ENCODE results near the gene PDE4D. TPM values are rescaled to one million over a fixed set of nuclear protein-coding genes. Genes with fewer than 3 reads are reported as not detected.

Gene PDE4D
- total RNA-seq, 6 experiments from 2014 or later, result 1.6 to 10.3 (median 5.6) TPM

- Histone ChIP-seq H3K9me3 (no peaks in the 10 kb centered on the region), H3K27ac (no peak overlapping the region), H3K4me1 (peaks cover 0 to 34% (median 3%) of the 10 kb centered on the region in 4 donors), H3K27me3 (no peaks in the 10 kb centered on the region), H3K36me3 (no peaks in the 10 kb centered on the region), H3K4me3 (no peak overlapping the region)
- ATAC-seq, result no peak
- WGBS (ENCODE audit: insufficient coverage, low coverage, low lambda C conversion rate, missing lambda C conversion rate), result 70% methylated on average over 1 of the region's 1 CpG
- intact Hi-C loops (cut with DNase I), result no loop called here
- TF ChIP-seq POLR2A (IDR thresholded peaks at IDR 0.05) (no peak), CTCF (IDR thresholded peaks at IDR 0.05) (no peak)
- no peak for DNase-seq
These were observed 430.6 kb downstream of the PDE4D start for GRCh38 chr5:59462956-59463355.

GRCh38 chr5:59460368-59461153 lies 433.0 kb downstream of the PDE4D start:
- no peaks in the 10 kb centered on the region for H3K27me3 ChIP-seq
- no peak overlapping the region for H3K4me3 ChIP-seq
- DNase-seq, result no peak
- peaks cover 0 to 20% (median 0%) of the 10 kb centered on the region in 4 donors for H3K4me1 ChIP-seq
- H3K27ac ChIP-seq, result peak overlapping the region in 1 of 3 donors; percentile 80
- no peaks in the 10 kb centered on the region for H3K36me3 ChIP-seq
- peak in 1 of 4 donors; percentile 19 for ATAC-seq
- TF ChIP-seq POLR2A (IDR thresholded peaks at IDR 0.05) (no peak), CTCF (IDR thresholded peaks at IDR 0.05) (no peak)
- no peaks in the 10 kb centered on the region for H3K9me3 ChIP-seq
- intact Hi-C loops (cut with DNase I), result no loop called here
- 57% methylated on average over 3 of the region's 4 CpGs for WGBS (ENCODE audit: insufficient coverage, low coverage, low lambda C conversion rate, missing lambda C conversion rate)

GRCh38 chr5:59458966-59459729 lies 434.4 kb downstream of the PDE4D start:
- H3K4me1 ChIP-seq, result peaks cover 0 to 24% (median 0%) of the 10 kb centered on the region in 4 donors
- ATAC-seq (peak; percentile 72 to 84 (median 79)), DNase-seq (no peak)
- TF ChIP-seq POLR2A (IDR thresholded peaks at IDR 0.05) (no peak), CTCF (IDR thresholded peaks at IDR 0.05) (no peak)
- H3K36me3 ChIP-seq, result no peaks in the 10 kb centered on the region
- 35% methylated on average over 3 of the region's 3 CpGs for WGBS (ENCODE audit: insufficient coverage, low coverage, low lambda C conversion rate, missing lambda C conversion rate)
- no peaks in the 10 kb centered on the region for H3K9me3 ChIP-seq
- intact Hi-C loops (cut with DNase I), result no loop called here
- peak overlapping the region in 2 of 3 donors; percentile 21 to 26 for H3K4me3 ChIP-seq
- peak overlapping the region; percentile 31 to 80 (median 77) for H3K27ac ChIP-seq
- no peaks in the 10 kb centered on the region for H3K27me3 ChIP-seq

- 35% methylated on average over 4 of the region's 4 CpGs for WGBS (ENCODE audit: insufficient coverage, low coverage, low lambda C conversion rate, missing lambda C conversion rate)
- peak overlapping the region; percentile 31 to 80 (median 77) for H3K27ac ChIP-seq
These were observed 435.2 kb downstream of the PDE4D start for GRCh38 chr5:59458321-59458720.

More at GRCh38 chr5:59458321-59458720, 435.2 kb downstream of the PDE4D start:
- ATAC-seq (peak; percentile 69 to 81 (median 80)), DNase-seq (no peak)
- Histone ChIP-seq H3K36me3 (no peaks in the 10 kb centered on the region), H3K9me3 (no peaks in the 10 kb centered on the region), H3K4me1 (peaks cover 0 to 24% (median 0%) of the 10 kb centered on the region in 4 donors), H3K4me3 (peak overlapping the region in 1 of 3 donors; percentile 26), H3K27me3 (no peaks in the 10 kb centered on the region)
- intact Hi-C loops (cut with DNase I), result no loop called here
- TF ChIP-seq POLR2A (IDR thresholded peaks at IDR 0.05), result no peak
- peak in 2 of 4 donors; percentile 18 to 21 for TF ChIP-seq CTCF (IDR thresholded peaks at IDR 0.05)

Data from right lobe of liver (tissue), 6 donors.